Measurements from ENCODE around the gene OMP. TPM values are rescaled to one million over a fixed set of nuclear protein-coding genes. Genes with fewer than 3 reads are reported as not detected.

OMP gene
- total RNA-seq, 1 donor from 2014 or later, result not detected

DNA sequence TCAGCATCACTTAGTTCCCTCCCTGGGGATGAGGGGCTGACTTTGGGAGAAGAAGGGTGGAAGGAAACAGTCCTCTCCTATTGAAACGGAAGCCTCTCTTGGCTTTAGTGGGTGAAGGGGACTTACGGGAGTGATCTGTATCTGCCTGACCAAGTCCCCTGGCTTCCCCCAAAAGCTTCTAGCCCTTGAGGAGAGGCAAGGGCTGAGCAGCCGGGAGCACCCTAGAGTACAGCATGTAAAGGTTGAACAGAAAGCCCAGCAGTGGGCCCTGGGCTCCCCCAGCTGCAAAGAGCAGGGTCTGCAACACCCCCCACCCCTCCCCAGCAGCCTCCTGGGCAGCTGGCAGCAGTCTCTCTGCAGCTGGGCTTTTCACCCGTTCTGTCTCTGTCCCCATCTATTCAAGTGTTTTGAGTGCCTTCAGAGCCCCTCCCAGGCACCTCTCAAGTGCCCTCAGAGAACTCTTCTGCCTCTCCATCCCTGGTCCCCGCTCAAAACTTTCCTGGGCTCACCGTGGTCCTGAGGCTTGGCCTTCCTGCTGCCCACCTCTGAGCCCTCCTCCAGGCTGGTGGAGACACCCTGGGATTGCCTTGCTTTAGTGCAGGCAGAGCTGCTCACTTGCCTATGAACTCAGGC, 33.2 kb upstream of the OMP start:
- DNase-seq, result no peak

GRCh38 chr11:77069969-77070582, 32.6 kb upstream of the OMP start:
- DNase-seq, result no peak

GRCh38 chr11:77071077-77071476, 31.6 kb upstream of the OMP start:
- no peak for DNase-seq

- peak; percentile 40 for DNase-seq
Measured at GRCh38 chr11:77071671-77072605, 30.7 kb upstream of the OMP start.

GRCh38 chr11:77072851-77073327, 29.8 kb upstream of the OMP start:
- no peak for DNase-seq

DNA sequence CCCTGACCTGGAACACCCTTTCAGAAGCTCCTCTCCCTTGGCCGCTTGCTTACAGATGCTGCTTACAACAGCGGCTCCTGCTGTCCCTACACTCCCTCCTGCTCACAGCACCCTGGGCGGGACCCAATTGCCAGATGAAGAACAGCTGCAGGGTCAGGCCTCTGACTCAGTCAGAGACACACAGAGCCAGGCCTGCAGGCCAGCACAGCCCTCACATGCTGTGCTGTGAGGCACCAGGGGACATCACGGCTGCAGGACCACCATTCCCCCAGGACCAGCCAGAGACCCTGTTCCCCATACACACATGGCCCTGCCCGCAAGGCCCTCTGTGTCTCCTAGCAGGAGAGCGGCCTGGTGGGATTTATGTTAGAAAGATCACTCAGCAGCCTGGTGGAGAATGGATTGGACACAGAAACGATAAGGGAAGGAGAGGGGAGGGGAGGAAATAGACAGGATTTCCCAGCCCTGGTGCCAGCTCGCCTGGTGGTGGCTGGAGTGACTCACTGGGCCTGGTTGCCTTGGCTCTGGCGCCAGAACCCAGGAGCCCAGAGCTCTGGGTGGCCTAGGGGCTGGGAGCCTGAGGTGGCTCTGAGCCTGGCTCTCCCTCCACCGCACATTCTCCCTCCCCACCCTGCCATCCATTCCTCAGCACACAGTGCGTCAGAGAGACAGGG, 29.2 kb upstream of the OMP start:
- peak; percentile 77 for DNase-seq

GRCh38 chr11:77074205-77074604, 28.4 kb upstream of the OMP start:
- no peak for DNase-seq

- DNase-seq, result no peak
Measured at GRCh38 chr11:77074626-77075221, 27.9 kb upstream of the OMP start.

DNA sequence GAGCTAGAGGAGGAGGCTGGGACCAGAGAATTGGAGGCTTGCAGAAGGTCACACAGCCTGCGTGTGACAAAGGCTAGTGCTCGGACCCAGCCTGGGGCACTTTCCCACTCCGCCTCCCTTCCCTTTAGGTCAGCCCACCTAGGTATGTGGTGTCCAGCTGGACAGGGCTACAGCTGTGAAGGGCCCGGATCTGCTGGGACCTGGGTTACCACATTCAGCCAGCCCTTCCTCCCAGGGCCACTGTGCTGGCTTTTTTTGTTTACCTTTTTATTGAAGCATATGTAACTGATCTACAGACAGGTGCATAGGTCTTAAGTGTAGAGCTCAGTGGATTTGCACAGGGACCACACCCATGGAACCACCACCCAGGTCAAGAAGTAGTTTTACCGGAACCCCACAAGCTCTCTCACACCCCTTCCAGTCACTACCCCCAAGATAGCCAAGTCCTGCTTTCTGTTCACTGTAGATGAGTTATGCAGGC, 27.2 kb upstream of the OMP start:
- DNase-seq, result no peak

GRCh38 chr11:77079666-77080065, 23.0 kb upstream of the OMP start:
- DNase-seq, result no peak

DNA sequence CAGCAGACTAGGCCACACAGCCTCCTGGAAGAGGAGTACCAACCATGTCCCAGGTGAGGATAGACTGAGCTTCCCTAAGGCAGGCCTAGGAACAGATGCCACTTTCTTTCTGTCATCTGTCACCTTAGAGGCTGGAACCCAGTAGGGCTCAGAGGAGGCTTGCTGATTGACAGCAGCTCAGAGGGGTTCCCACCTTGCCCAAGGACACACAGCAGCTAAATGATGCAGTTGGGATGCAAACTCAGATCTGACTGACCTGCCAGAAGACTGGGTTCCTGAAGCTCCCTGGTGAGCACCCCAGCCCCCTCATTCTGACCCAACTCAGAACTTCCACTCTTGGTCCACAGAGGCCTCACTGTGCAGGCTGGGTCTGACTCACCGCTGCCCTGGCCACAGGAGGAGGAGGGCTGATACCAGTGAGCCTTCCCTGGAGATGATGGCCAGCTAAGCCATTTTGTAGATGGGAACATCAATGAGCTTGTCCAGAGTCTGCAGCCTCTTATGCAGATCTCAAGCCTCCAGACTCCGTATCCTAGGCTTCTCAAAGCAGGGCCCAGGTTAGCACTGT, 21.9 kb upstream of the OMP start:
- DNase-seq, result no peak

GRCh38 chr11:77081381-77081851, 21.2 kb upstream of the OMP start:
- DNase-seq, result no peak

DNA sequence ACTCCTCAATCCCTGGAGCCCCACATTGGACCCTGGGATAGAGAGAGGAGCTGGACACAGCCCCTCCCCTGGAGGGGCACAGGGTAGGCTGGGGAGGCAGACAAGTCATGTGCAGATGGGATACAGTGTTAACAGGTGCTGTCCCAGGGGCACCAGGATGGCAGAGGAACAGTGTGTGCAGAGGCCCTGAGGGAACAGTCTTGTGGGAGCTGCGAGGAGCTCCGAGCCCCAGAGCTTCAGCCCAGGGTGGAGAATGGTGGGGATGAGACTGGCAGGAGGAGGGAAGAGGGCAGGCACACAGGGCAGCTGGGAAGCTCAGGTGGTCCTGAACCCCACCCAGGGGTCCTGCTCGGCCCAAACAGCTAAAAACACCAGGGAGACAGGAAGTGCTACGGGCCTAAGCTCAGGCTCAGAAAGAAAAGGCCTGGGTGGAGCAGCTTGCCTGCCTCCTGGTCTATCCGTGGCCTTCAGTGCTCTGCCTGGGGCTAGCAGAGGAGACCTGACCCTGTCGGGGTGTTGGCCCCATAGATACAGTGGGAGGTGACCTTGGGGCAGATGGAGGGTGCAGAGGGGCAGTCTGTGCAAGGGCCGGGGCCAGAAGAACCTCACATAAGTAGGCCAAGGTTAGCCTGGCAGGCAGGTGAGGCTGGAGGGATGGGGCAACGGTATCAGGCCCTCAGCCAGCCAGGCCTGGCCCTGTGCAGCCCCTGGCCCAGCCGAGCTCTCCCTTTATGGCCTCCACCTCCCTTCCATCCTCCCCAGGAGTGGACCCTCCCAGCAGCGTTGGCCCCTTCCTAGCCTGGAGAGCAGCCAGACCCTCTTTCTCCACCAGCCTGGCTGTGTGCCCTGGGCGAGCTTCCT, 20.4 kb upstream of the OMP start:
- no peak for DNase-seq

DNA sequence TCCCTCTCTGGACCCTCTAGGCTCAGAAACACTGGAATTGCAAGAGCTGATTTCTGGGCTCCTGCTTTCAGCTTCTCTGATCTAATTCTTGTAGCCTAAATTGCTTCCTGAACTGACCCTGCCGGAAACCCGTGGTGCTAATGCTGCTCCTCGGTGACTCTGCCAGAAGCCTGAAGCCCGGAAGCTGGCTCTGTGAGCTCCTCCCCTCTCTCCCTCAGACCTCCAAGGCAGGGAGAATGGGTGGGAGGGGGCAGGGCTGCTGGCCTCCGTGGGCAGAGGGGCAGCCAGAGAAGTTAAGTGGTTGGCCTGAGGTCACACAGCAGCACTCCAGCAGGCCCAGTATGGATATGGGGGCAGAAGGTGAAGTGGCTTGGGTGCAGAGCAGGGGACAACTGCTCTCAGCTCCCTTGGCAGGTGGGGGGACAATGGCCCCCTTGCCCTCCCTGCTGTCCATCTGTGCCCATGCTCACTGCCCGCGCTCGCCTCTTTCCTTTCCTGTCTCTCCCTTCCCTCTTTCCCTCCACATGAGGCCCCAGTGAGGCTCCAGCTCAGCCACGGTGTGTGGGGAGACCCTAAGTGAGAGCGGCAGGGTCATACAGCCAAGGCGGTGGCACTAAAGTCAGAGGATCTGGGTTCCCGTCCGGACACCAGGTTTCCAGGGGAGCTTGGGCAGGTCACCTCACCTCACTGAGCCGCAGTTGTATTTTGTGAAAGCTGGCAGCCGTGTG, 19.6 kb upstream of the OMP start:
- DNase-seq, result peak; percentile 83

DNA sequence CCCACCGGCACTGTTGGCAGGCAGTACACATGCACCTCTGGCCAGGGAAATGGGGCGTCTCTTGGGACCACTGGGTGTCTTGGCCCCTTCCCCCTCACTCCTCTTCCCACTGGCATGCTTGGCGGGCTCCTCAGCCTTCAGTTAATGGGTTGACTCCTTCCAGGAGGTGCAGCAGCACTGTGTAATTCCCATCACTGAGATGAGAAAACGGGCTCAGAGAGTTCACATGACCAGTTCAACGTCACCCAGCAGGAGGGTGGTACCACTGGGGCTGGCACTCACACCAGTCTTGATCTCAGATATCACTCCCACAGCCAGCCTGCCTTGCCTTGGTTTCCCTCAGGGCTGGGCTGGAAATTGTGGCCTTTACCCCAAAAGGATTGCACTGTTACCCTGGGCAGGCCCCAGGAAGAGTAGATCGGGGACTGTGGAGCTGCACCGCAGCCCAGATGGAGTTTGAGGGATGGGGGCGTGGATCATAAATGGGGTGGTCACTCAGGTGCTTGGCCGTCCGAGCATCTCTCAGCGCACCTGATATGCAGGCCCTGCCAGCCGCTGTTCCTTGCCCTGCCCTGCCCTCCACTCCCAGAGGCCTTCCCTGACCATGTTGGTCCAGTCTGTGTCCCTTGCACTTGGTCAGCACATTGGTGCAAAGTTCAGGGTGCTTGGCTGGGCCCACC, 18.9 kb upstream of the OMP start:
- DNase-seq, result no peak

GRCh38 chr11:77084581-77085191, 18.0 kb upstream of the OMP start:
- no peak for DNase-seq

DNA sequence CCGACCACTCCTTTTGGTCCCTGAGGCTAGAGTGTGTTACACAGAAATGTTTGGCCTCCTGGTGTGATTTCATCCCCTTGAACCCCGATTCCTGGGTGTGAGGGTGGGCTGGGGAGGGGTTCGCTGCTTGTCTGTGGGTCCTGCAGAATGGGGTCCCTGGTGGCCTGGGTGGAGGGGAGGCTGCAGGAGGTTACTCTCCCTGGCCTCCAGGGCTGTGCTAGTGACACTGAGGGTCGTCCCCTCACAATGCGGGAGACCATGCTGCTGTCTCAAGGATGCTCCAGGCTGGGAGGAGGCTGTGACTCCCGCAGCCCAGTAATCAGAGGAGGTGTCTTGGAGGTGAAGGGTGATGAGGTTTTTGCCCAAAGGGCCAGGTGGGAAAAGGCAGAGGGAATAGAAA, 17.0 kb upstream of the OMP start:
- DNase-seq, result no peak

DNA sequence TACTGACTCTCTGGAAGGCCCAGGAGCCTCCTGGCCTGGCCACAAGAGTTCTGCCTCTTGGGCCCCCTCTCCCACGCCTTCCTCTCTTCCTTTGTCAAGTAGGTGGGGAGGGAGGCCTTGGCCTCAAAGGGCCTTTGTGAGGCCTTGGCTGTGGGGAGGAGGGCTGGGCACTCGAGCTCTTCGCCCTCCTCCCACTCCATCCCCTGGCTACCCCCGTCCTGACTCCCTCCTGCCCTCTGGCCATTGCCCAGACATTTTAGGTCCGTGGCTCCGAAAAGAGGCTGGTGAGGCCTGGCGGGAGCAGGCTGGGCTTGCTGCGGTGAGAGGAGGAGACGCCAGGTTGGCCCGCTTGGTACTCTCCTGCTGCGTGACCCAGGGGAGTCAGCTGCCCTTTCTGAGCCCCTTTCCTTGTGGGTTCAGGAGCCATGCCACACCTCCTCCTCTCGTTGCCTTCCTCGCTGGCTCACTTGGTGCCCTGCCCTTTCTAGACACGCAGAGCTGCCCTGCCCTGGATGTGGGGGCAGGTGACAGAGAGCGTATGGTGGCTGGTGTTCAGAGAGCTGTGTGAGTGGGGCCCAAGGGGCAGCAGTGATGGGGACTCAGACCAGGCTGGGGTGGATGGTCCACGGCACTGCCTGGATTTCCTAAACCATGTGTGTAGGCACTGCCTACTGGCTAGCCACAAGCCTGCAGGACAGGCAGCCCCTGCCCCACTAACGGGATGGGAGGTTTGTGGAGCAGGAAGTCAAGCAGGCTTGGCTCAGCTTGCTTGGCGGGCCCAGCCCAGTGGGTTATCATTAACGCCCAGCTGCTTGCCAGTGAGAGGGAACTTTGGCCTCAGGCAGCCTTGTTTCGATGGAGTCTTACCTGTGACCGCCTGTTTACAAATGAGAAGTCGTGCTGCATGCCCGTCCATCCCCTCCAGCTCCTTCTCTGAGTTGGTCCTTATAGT, 15.8 kb upstream of the OMP start:
- no peak for DNase-seq

All from dermis blood vessel endothelial cell (primary cell).